ENCODE data around the gene BCL2L11. TPM values are rescaled to one million over a fixed set of nuclear protein-coding genes. Genes with fewer than 3 reads are reported as not detected.

Gene BCL2L11
- total and polyA plus RNA-seq, 2 experiments from 2014 or later: 10.6 to 22.5 TPM

- Mint-ChIP-seq H3K9me3 (no peaks in the 10 kb centered on the region), H3K4me1 (peaks cover 12% of the 10 kb centered on the region), H3K27me3 (ENCODE audit: insufficient read depth, low read depth, poor library complexity) (no peaks in the 10 kb centered on the region), H3K27ac (no peak overlapping the region), H3K36me3 (ENCODE audit: low read depth) (no peaks in the 10 kb centered on the region), H3K4me3 (no peak overlapping the region)
- Histone ChIP-seq H3K36me3 (ENCODE audit: insufficient read depth) (no peaks in the 10 kb centered on the region), H3F3A (replicated peaks; ENCODE audit: low read depth) (no peaks in the 10 kb centered on the region), H3K9me2 (ENCODE audit: insufficient read depth) (no peaks in the 10 kb centered on the region; the same call in 1 of the 2 replicates), H2AFZ (no peak overlapping the region), H3K27ac (ENCODE audit: low read depth) (no peak overlapping the region), H3K4me2 (no peak overlapping the region), H3K27me3 (ENCODE audit: insufficient read depth) (no peaks in the 10 kb centered on the region), H3K79me2 (replicated peaks; ENCODE audit: insufficient read depth) (no peaks in the 10 kb centered on the region), H3K4me3 (no peak overlapping the region), H4K20me1 (replicated peaks; ENCODE audit: insufficient read depth) (no peaks in the 10 kb centered on the region), H3K4me1 (ENCODE audit: insufficient read depth) (no peaks in the 10 kb centered on the region)
- no peak for ATAC-seq
- DNase-seq (ENCODE audit: low spot score): no peak
- TF ChIP-seq ZNF331 (CRISPR knock-in tag; IDR thresholded peaks at IDR 0.05; ENCODE audit: low read depth) (no peak), ETS1 (IDR thresholded peaks at IDR 0.05) (no peak), CREB1 (CRISPR knock-in tag; IDR thresholded peaks at IDR 0.05; ENCODE audit: low read depth) (no peak), EZH2phosphoT487 (IDR thresholded peaks at IDR 0.05; ENCODE audit: unreplicated experiment) (no peak), NANOG (IDR thresholded peaks at IDR 0.05; ENCODE audit: borderline replicate concordance) (no peak)
These were observed 18.5 kb upstream of the BCL2L11 start for GRCh38 chr2:111102216-111102615.

GRCh38 chr2:111105926-111106325, 14.8 kb upstream of the BCL2L11 start:
- H3K4me1 ChIP-seq (ENCODE audit: insufficient read depth): no peaks in the 10 kb centered on the region
- H4K20me1 ChIP-seq (replicated peaks; ENCODE audit: insufficient read depth): no peaks in the 10 kb centered on the region
- Mint-ChIP-seq H3K4me3 (no peak overlapping the region), H3K27me3 (ENCODE audit: insufficient read depth, low read depth, poor library complexity) (peaks cover 2% of the 10 kb centered on the region), H3K36me3 (ENCODE audit: low read depth) (no peaks in the 10 kb centered on the region), H3K4me1 (peaks cover 3% of the 10 kb centered on the region; the same call in 2 of the 3 replicates), H3K9me3 (no peaks in the 10 kb centered on the region), H3K27ac (no peak overlapping the region)
- no peak overlapping the region for H3K27ac ChIP-seq (ENCODE audit: low read depth)
- H3K9me2 ChIP-seq (ENCODE audit: insufficient read depth): no peaks in the 10 kb centered on the region
- H2AFZ ChIP-seq: no peak overlapping the region
- ATAC-seq (no peak), DNase-seq (ENCODE audit: low spot score) (no peak)
- H3K4me2 ChIP-seq: no peak overlapping the region
- no peaks in the 10 kb centered on the region for H3F3A ChIP-seq (replicated peaks; ENCODE audit: low read depth)
- no peak overlapping the region for H3K4me3 ChIP-seq
- no peaks in the 10 kb centered on the region for H3K79me2 ChIP-seq (replicated peaks; ENCODE audit: insufficient read depth)
- H3K36me3 ChIP-seq (ENCODE audit: insufficient read depth): no peaks in the 10 kb centered on the region
- no peaks in the 10 kb centered on the region for H3K27me3 ChIP-seq (ENCODE audit: insufficient read depth)
- no peak for TF ChIP-seq ZNF462 (CRISPR knock-in tag; IDR thresholded peaks at IDR 0.05)
- no peak for TF ChIP-seq ETS1 (IDR thresholded peaks at IDR 0.05)
- TF ChIP-seq CREB1 (CRISPR knock-in tag; IDR thresholded peaks at IDR 0.05; ENCODE audit: low read depth): no peak
- TF ChIP-seq CTCF (conservative IDR thresholded peaks at IDR 0.05; ENCODE audit: low read depth in 2 of 2): no peak
- no peak for TF ChIP-seq ZNF331 (CRISPR knock-in tag; IDR thresholded peaks at IDR 0.05; ENCODE audit: low read depth)
- no peak for TF ChIP-seq EZH2phosphoT487 (IDR thresholded peaks at IDR 0.05; ENCODE audit: unreplicated experiment)
- TF ChIP-seq POLR2AphosphoS5 (IDR thresholded peaks at IDR 0.05; ENCODE audit: low read depth): no peak
- no peak for TF ChIP-seq STAT1 (IDR thresholded peaks at IDR 0.05; ENCODE audit: unreplicated experiment)
- no peak for TF ChIP-seq EZH2 (IDR thresholded peaks at IDR 0.05; ENCODE audit: low read depth, unreplicated experiment)
- TF ChIP-seq ZNF114 (CRISPR knock-in tag; IDR thresholded peaks at IDR 0.05): no peak
- no peak for TF ChIP-seq JUNB (IDR thresholded peaks at IDR 0.05; ENCODE audit: unreplicated experiment)
- TF ChIP-seq NANOG (IDR thresholded peaks at IDR 0.05; ENCODE audit: borderline replicate concordance): no peak
